SHP77 treated with DMSO at 0.1 percent for 48 hours (cell line): ENCODE results near the gene ZNF771.

ENCODE experiments used
- DNase-seq: peaks from one replicate; lab custom pipeline; 2025; lab: John Stamatoyannopoulos, UW

Gene ZNF771

GRCh38 chr16:30407102-30407803 is at the start of gene ZNF771:
Gene ZNF771, plus strand, starts transcription at chr16:30407606. Its CDS starts 448 bp downstream, at chr16:30408054.
- DNase-seq = peak; percentile 80

- no peak for DNase-seq
Measured at GRCh38 chr16:30357715-30358576, 49.5 kb upstream of the ZNF771 start.

- DNase-seq = no peak
Measured at GRCh38 chr16:30358577-30358936, 48.8 kb upstream of the ZNF771 start.

GRCh38 chr16:30358990-30359870 is 48.2 kb upstream of the ZNF771 start:
- no peak for DNase-seq

- DNase-seq = no peak
Measured at GRCh38 chr16:30359871-30360170, 47.6 kb upstream of the ZNF771 start.

GRCh38 chr16:30361180-30361579 is 46.2 kb upstream of the ZNF771 start:
- no peak for DNase-seq

- no peak for DNase-seq
Measured at GRCh38 chr16:30365200-30365599, 42.2 kb upstream of the ZNF771 start.

- DNase-seq = no peak
Measured at GRCh38 chr16:30366511-30366910, 40.9 kb upstream of the ZNF771 start.

GRCh38 chr16:30367349-30368009 is 39.9 kb upstream of the ZNF771 start:
- DNase-seq = no peak

GRCh38 chr16:30368122-30368791 is 39.1 kb upstream of the ZNF771 start:
- DNase-seq = no peak

GRCh38 chr16:30368792-30369090 is 38.7 kb upstream of the ZNF771 start:
- DNase-seq = no peak

- no peak for DNase-seq
Measured at GRCh38 chr16:30369091-30369937, 38.1 kb upstream of the ZNF771 start.

GRCh38 chr16:30369938-30370455 is 37.4 kb upstream of the ZNF771 start:
- DNase-seq = no peak

- DNase-seq = peak; percentile 100
Measured at GRCh38 chr16:30370456-30371247, 36.8 kb upstream of the ZNF771 start, which contains the start of gene TBC1D10B. Gene TBC1D10B, minus strand, starts transcription at chr16:30370494. Its CDS starts 311 bp downstream, at chr16:30370183.

GRCh38 chr16:30371248-30371816 is 36.1 kb upstream of the ZNF771 start:
- DNase-seq = no peak

GRCh38 chr16:30372038-30372712 is 35.2 kb upstream of the ZNF771 start:
- no peak for DNase-seq

GRCh38 chr16:30372725-30373124 is 34.7 kb upstream of the ZNF771 start:
- DNase-seq = no peak

GRCh38 chr16:30374538-30374937 is 32.9 kb upstream of the ZNF771 start, which contains the start of gene MYL11:
Gene MYL11, plus strand, starts transcription at chr16:30374802. Its CDS starts 56 bp downstream, at chr16:30374858.
- no peak for DNase-seq
